HG02623 (cell line): ENCODE data around the gene PRELID2.
"Not testable (repeated sequence)": the region's sequence is repeated elsewhere in the genome, so short reads cannot be mapped to it uniquely, and the experiment has no call there.

Source experiments
- ATAC-seq: cut with Tn5 transposase; IDR thresholded peaks from one replicate; pipeline ENCODE4 v1.9.1; 2021; ENCODE audit warnings: moderate library complexity; ENCODE audit not compliant: unreplicated experiment

Gene PRELID2

DNA sequence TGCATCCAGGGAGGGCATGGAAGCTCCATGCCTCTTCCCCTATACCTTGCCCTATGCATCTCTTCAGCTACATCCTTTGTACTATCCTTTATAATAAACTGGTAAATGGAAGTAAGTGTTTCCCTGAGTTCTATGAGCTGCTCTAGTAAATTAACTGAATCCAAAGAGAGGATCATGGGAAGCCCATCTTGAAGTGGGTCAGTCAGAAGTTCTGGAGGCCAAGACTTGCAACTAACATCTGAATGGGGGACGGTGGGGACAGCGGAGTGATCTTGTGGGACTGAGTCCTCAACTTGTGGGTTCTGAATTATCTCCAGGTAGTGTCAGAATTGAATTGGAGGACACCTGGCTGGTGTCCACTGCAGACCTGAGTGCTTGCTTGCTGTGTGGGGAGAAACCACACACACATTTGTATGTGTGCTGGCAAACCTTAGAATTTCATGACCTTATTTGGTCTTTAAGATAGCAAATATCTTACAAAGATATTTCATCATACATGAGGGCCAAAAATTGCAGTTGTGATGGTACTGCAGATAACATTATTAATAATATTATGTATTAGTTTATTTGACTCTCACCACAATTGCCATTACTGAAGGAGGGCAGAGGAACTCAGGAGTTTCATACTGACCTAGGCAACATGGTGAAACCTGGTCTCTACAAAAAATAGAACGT lies 5.5 kb upstream of the PRELID2 start:
- no peak for ATAC-seq

DNA sequence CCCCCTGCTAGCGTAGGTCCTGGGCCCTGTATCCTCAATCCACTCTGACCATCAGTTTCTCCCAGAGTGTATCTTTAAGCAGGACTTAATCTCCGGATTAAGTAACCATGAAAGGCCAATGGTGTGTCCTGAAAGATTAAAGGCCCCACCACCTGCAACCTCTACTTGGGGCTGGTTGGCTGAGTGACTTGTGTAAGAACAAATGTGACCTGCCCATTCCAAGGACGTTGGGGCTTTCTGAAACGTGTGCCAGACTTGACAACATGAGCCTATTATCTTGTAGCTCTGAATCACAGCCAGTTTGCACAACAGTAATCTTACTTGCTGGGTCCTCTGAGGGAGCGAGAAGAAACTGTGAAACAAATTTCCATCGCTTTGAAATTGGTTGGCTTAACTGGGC lies 3.1 kb upstream of the PRELID2 start:
- ATAC-seq = no peak

DNA sequence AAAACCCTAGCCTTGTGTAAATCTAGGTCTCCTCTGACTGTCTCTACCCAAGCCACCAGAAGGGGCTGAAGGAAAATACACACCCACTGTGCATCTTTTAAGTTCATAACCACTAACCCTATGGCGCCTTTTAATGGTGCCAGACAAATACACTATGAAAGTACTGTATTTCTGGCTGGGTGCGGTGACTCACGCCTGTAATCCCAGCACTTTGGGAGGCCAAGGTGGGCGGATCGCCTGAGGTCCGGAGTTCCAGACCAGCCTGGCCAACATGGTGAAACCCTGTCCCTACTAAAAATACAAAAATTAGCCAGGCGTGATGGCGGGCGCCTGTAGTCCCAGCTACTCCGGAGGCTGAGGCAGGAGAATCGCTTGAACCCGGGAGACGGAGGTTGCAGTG lies 1.1 kb upstream of the PRELID2 start:
- ATAC-seq = not testable (repeated sequence)

DNA sequence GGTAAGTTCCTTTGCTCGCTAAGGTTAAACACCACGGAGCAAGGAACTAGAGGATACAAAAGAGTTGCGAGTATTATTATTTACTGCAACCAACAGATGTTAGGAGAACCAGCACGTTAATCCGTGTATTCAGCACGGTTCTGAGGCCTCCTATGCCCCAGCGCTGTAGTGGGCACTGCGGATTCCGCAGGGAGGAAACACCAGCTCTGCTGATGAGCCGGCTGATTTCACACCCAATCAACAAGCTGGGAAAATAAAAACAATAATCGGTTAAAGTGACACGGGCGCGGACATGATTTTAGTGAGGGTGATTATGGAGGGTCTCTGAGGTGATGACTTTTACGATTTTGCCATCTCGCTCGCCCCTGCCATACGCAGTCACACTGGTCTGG lies 702 bp upstream of the PRELID2 start:
- no peak for ATAC-seq

DNA sequence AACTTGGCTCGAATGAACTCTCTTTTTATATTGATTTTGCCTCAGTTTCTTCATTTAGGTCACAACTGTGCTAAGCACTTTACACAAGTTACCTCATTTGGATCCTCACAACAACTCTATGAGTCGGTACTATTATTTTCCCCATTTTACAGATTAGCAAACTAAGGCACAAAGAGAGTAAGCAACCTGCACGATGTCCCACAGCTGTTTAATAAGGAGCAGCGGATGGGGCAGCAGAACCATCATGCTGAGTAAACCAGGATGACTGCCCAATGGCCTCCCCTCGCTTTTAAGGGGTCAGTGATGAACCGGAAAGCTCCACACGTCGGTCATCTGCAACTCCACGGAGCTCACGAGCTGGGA lies 607 bp downstream of the PRELID2 start:
- no peak for ATAC-seq

DNA sequence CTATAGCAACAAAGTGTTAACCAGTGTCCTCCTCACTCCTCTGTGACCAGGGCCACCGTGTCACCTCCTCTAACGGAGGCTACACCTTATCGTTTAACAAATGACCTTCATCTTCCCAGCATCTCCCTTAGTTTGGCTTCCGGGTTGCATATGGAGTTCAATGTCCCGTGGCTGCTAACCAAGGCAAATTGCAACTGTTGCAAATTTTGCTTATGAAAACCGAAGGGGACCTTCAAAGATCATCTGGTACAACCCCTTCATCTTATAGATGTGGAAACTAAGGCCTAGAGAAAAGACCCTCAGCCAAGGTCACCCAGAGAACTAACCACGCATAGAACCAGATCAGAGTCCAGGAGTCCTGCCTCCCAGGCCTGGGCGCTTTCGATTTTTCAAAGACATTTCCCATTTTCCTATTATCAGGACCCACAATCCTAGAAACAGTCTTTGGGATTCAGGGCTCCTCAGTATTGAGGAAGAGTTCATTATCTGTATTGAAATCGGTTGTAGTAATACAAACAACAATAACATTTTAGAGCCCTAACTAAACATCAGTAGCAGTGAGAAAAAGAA lies 1.4 kb downstream of the PRELID2 start:
- ATAC-seq = no peak

DNA sequence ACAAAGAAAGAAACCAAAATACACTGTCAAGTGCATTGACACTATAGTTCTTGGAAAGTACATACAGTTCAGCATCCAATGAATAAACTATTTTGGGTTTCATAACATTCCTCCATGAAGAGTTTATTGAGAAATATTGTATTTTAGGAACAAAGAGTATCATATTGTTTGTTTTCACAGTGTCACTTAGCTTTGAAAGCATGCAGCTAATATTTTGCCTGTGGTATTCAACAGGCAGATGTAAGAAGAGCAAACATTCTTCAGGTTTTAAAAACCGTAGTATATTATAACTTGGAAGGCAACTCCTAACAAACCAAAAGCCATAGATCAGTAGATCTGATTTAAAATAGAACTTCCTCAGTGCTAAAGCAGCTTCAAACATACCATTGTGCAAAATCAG lies 4.5 kb downstream of the PRELID2 start:
- no peak for ATAC-seq

DNA sequence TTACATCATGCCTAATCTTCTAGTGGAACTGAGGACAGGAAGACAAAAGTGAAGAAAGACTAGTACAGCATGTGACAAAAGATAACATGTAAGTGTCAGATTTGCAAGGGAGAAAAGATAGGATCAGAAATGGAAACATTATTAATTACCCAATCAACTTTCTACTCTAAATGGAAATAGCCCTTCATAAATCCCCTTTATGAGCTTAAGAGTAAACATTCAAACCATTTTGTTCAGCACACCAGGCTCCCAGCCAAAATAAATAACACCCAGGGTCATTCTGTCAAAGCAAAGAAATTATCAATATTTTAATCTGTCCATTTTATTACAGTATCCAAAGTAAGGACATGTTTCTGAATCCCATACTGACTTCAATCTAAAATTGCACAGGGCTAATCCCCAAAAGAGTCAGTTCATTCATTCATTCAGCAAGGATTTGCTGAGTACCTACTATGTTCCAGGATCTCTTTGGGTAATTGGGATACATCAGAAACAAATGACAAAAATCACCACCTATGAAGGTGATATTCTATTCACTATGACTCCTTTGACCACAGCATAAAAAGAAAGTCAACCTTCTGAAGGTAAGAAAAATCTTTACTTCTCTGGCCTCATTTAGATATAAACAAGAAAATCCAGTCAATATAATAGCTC lies 5.3 kb downstream of the PRELID2 start:
- no peak for ATAC-seq

DNA sequence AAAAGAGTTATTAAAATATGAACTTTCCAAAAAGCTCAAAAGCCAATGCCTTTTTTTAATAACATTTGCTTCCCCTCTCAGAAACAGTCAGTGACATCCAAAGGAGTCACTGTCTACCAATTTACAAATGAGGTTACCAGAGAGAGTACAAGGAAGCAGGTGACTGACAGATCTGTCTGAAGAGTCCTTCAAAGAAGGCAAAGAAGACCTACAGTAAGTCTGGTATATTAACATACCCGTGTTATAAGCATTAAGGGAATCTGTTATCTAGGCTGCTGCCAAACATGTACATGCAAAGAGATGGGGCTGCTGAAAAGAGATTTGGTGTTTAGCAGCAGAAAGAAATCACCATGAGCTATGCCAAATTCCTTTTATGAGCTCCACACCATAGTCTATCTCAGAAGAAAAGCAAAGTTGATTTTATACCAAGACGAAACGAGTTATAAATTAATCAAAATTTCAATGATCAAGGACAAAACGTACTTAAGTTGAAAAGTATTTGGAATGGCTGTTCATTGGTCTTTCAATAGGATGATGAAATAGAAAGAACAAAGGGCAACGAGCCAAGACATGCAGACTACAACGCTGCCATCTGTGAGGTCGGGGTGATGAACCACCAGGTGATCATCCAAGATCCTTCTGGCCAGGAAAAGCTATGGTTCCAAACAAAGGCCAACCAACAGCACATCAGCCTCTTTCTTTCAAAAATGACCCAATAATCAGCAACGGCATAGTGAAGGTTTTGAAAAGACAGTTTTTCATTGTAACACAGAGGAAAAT lies 8.1 kb downstream of the PRELID2 start:
- no peak for ATAC-seq

DNA sequence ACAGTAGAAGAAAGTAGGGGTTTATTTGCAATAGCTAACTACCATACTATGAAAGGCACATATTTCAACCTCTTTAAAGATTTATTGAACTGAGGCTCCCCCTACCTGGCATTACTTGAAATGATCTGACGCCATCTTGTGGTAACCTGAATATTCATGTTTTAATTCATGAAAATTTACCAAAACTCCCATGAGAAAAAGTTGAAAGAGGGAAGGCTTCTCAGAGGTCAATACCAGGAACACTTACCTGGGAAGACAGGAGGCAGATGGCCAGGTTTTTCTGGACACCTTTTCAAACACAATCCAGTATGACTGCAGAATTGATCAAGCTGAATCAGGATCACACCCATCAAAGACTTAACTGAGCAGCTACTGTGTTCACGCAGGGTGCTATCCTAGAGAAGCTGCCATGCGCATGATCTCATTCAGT lies 9.4 kb downstream of the PRELID2 start:
- ATAC-seq = peak; percentile 58

DNA sequence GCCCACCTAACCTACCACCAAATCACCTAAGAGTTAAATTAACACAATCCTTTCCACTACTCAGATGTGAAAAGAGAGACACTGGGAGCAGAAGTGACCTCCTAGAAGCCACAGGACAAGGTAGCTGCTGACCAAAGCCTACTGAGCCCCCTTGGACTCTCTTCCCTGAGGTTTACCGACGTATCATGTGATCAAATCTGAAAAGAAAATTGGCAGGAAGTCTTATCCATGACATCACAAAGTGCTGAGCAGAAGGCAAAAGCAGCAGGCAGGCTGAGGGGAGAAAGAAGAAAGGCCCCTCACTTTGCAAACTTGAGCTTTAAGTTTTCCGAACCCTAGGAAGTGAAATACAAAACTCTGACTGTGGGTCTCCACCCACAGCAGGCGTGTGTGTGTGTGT lies 11.1 kb downstream of the PRELID2 start:
- no peak for ATAC-seq

DNA sequence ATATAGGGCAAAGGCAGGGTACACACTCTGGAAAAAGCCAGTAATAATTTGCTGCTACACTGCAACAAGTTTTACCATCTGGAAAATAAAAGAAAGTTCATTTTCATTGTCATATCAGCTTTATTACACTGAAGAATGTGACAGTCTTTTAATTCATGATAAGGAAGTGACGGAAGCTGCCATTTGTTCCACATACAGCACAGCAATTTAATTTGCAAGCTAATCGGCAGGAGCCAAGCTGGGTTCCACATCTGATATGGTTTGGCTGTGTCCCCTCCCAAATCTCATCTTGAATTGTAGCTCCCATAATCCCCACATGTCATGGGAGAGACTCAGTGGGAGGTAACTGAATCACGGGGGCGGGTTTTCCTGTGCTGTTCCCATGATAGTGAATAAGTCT lies 16.5 kb downstream of the PRELID2 start:
- no peak for ATAC-seq

DNA sequence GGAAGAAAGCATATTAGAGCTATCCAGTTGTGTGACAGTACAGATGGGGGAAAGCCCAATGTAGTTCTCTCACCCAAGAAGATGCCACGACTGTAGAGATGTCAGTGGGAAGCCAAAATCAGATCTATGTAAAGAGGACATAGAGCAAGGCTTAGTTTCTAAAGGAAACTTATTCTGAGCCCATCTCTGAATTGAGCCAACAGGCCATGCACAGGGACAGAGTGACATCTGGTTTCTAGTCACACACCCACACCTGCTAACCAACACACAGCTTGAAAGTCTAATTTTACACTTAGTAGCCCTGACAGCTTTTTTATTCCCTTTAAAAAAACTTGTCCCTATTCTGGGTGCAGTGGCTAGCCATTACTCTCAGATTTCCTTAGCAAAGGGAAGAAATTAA lies 22.3 kb downstream of the PRELID2 start:
- ATAC-seq = no peak

DNA sequence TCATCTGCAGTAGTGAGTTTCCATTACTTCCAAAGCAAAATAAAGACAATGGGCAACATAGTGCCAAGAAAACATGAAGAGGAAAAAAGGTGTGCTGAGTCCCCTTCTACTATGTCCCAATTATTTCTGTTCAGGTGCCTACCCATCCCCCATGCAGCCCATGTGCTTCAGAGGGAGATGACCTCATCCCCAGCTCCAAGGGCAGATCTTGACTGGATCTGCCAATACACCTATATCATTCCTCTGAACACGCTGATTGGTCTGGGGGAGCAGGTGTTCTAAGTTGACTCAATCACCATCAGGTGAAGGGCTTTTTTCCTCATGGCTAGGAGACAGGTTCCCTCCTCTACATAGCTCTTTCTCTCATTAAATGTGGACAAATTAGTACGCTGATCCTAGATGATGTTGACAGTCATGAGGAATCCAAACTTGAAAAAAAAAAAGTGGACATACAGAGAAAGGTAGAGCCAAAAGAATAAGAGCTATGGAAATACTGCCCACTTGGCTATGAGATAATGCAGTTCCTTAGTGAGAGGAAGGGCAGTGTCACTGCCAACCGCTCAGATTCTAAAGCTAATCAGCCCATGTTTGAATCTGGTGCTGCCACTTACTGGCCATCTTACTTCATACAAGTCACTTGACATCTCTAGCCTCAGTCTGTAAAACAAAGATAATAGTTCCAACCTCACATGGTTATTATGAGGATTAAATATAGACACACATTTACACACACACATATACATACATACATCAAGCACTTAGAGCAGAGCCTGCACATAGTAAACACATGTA lies 23.1 kb downstream of the PRELID2 start:
- ATAC-seq = no peak

DNA sequence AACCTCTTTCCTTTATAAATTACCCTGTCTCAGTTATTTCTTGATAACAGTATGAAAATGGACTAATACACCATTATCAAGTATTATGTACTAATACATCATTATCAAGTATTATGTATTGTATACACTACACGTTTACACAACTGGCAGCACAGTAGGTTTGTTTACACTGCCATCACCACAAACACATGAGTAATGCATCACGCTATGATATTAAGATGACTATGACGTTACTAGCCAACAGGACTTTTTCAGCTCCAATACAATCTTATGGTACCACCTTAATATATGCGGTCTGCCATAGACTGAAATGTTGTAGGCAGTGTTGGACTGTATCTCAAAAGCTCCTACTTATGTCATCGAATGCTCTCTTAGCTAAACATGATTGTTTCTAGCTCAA lies 28.2 kb downstream of the PRELID2 start:
- no peak for ATAC-seq

DNA sequence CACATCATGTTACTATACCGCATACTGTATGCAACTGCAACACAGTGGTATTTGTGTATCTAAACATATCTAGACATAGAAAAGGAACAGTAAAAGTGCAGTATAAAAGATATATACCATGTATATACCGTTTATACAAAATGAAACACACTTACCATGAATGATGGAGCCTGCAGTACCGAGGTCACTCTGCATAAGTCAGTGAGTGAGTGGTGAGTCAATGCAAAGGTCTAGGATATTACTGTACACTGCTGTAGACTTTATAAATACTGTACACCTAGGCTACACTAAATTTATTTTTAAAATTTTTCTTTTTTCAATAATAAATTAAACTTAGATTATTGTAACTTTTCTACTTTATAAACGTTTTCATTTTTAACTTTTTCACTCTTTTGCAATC lies 29.3 kb downstream of the PRELID2 start:
- no peak for ATAC-seq

DNA sequence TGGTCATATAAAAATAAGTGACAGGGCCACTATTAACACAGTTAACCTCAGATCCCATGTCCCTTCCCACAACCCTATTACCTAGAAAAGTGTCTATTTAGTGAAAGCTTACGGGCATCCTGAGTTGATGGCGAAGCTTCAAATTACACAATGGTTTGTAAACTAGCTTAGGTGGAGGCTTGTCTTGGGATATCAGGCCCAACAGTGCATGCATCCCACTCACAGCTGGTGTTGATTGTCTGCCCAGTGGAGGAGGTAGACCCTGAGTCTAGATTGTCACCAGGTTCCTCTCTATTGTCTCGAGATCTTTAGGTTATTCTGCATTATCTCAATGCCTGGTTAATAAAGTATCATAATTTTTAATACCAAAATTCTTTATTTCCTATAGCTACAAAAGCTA lies 30.4 kb downstream of the PRELID2 start:
- no peak for ATAC-seq

DNA sequence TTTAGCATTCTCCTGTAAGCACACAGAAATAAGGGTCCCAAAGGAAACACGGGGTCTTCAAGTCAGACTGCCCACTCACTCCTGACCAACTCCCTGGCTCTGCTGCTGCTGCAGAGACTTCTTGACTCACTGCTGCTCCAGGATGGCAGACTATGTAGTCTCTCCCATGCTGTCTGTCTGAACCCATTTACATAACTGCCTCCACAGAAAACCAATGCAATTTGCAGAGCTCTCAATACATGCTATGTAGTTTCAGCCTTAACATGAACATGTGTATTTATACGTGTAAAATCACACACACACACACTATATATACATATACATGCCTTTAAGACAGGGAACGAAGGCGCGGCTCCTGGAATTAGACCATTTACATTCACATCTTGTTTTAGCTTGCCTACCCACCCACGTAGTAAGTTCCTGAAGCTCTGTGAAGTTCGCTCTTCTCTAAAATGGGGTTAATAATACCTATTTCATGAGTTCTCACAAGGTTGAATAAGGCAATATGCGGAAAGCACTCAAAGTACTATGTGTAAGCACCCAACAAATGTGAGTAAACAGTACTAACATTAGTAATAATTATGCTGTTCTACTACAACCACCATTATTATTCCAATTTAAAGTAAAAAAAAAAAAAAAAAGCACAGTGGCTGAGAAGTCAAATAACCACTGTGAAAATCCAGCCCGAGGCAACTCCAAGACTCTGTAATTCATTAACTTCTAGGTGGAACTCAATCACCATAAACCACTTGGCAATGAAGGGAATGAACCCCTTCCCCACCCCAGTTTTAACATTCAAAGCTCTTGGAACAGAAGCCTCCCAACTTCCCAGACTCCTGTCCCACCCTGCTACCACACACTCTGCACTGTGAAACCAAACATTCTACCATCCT lies 31.8 kb downstream of the PRELID2 start:
- ATAC-seq = no peak

DNA sequence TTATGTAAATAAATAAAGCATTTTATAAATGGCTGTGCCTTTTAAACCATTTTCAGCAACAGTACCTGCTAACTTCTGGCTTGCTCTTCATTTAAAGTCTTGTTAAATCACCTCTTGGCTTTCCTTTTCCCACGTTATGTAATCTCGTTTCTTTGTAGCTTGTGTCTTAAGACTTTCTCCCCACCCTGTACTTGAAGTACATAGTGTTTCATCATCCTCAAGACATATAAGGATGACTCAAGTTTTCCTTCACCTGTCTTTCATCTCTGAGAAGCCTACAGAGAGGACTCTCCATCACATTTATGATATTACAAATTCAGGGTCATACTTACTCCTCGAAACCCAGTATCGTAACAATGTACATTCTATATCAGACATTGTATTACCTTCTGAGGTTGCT lies 33.9 kb downstream of the PRELID2 start:
- ATAC-seq = no peak

DNA sequence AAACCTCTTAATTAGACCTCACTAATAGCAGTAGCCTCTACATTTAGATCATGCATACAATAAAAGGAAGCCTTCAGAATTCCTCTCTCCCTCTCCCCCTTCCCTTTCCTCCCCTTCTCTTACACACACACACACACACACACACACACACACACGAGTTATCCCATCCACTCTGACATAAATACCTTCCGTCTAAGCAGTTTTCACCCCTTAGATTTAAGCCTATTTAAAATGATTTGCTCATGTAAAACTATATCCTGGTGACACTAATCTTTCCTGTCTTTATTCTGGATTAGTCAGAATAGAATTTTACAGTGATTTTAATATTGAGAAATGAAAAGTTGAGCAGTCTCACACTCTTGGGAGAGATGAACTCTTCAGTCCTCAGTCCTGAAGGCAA lies 35.0 kb downstream of the PRELID2 start:
- ATAC-seq = no peak
